ENCODE data around the gene COLEC12.

Gene COLEC12

GRCh38 chr18:289026-289425 lies 211.5 kb downstream of the COLEC12 start:
- TF ChIP-seq GATA1 (IDR thresholded peaks at IDR 0.05; ENCODE audit: low read depth, low read length), result no peak
- no peak for DNase-seq

DNA sequence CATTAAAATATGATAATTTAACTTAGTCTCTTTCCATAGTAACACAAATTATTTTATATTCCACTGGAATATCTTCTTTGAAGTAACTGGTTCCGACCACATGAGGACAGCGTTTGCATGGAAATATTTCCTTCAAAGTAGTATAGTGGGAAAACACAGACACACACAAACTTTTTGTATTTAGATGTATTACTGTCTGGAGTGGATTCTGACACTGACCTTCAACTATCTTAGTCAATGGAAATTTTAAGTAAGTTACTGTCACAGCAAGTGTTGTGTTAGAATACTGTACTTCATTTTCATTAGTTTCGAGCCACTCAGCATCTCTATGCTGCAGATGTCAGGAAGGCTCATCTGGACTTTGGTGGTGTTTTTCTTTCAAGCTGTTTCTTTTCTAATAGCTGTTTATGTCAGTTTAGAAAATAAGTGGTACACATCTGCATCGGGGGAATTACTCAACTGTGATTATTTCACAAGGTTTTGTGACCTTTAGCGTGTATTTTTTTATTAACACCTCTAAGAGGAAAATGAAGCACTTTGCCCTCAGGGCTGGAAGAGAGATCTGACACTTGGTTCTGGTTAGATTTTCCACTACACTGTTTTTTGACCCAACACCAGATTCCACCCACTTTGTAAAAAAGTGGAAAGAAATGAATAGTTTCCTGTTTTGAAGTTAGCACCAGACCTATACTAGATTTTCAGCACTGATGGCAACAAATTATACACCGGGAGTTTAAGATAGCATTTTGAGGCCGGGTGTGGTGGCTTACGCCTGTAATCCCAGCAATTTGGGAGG lies 213.8 kb downstream of the COLEC12 start:
- DNase-seq, result peak; percentile 21 to 28
- no peak for TF ChIP-seq GATA1 (IDR thresholded peaks at IDR 0.05; ENCODE audit: low read depth, low read length)

GRCh38 chr18:285817-286216 lies 214.7 kb downstream of the COLEC12 start:
- DNase-seq, result no peak
- no peak for TF ChIP-seq POLR2A (IDR thresholded peaks at IDR 0.05; ENCODE audit: low read length)

GRCh38 chr18:275486-275885 lies 225.0 kb downstream of the COLEC12 start:
- TF ChIP-seq POLR2A (IDR thresholded peaks at IDR 0.05; ENCODE audit: low read length), result no peak
- no peak for TF ChIP-seq GATA1 (IDR thresholded peaks at IDR 0.05; ENCODE audit: low read depth, low read length)
- DNase-seq, result peak; percentile 53 to 85

DNA sequence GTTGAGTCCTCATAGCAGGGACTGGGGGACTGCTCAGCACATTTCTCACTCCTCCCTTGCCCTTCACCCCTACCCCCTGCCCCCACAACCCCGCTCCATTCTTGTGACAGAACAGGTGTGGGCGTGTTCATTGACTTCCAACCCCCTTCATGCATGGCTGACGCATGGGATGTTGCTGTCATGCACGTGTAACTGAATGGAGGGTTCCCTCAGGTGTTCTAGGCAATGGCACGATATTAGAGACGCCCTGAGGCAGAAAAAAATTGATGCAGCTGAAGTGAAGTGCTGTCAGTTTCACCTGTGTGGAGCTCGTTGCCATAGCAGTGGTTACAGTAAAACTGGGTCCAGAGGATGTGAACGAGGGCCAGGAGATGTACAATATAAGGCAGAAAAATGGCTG lies 226.2 kb downstream of the COLEC12 start:
- TF ChIP-seq POLR2A (IDR thresholded peaks at IDR 0.05; ENCODE audit: low read length) (no peak), GATA1 (IDR thresholded peaks at IDR 0.05; ENCODE audit: low read depth, low read length) (no peak)
- DNase-seq, result no peak

- no peak for DNase-seq
- no peak for TF ChIP-seq POLR2A (IDR thresholded peaks at IDR 0.05; ENCODE audit: low read length)
- no peak for TF ChIP-seq GATA1 (IDR thresholded peaks at IDR 0.05; ENCODE audit: low read depth, low read length)
Observed at GRCh38 chr18:273525-273924, 227.0 kb downstream of the COLEC12 start.

DNA sequence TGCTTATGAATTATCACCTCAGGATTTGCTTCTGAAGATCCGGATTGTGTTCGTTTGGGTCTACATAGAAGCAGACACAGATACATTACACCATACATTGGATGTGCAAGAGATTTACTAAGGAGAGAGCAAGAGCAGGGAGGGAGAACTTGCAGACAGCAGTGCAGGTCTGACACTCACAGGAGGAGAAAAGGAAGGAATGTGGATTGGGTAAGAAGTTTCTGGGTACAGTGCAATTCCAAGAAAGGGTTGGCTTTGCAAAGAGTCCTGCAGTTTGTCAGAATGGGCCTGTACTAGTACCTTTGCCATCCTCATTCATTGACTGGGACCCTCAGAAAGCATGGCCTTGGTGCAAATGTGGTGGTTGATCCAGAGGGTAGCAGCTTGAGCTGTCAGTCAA lies 227.9 kb downstream of the COLEC12 start:
- no peak for DNase-seq
- TF ChIP-seq POLR2A (IDR thresholded peaks at IDR 0.05; ENCODE audit: low read length), result no peak
- no peak for TF ChIP-seq GATA1 (IDR thresholded peaks at IDR 0.05; ENCODE audit: low read depth, low read length)

- no peak for DNase-seq
- no peak for TF ChIP-seq POLR2A (IDR thresholded peaks at IDR 0.05; ENCODE audit: low read length)
- TF ChIP-seq GATA1 (IDR thresholded peaks at IDR 0.05; ENCODE audit: low read depth, low read length), result no peak
Observed at GRCh38 chr18:269480-270095, 230.9 kb downstream of the COLEC12 start.

GRCh38 chr18:267688-268552 lies 232.6 kb downstream of the COLEC12 start, which contains the start of gene THOC1:
Gene THOC1, minus strand, starts transcription at chr18:268047. Its CDS starts 28 bp downstream, at chr18:268019.
- TF ChIP-seq POLR2A (IDR thresholded peaks at IDR 0.05; ENCODE audit: low read length) (peak; percentile 96), GATA1 (IDR thresholded peaks at IDR 0.05; ENCODE audit: low read depth, low read length) (no peak)
- DNase-seq, result peak; percentile 97 to 98

DNA sequence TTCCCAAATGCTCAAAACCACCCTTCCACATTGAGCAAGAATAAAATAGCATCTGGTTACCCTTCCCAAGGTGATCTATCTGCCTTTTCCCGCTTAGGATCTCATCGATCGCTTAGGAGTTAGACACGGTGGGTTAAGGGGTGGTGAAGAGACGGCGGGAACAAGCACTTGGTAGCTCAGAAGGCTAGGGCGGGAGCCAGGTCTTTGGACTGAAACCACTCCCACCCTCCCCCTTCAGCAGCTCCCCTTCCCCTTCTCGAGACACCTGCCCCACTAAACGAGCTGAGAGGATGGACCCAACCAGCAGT lies 233.2 kb downstream of the COLEC12 start:
- TF ChIP-seq POLR2A (IDR thresholded peaks at IDR 0.05; ENCODE audit: low read length) (no peak), GATA1 (IDR thresholded peaks at IDR 0.05; ENCODE audit: low read depth, low read length) (no peak)
- DNase-seq, result no peak
